IMR-90 (cell line): ENCODE data around the gene ING3. TPM values are rescaled to one million over a fixed set of nuclear protein-coding genes. Genes with fewer than 3 reads are reported as not detected.

ENCODE experiments used
- microRNA-seq, 2 experiments: library from miRNA; stranded (forward) in 1 of 2; unstranded in 1 of 2; fragments of 10-50 nt in 1 of 2; fragments of <30 nt in 1 of 2; gene quantifications in 1 of 2; microRNA quantifications in 1 of 2; one replicate each; pipeline versions ENCODE3 to v1.1.0; 2013 to 2020; ENCODE audit not compliant: insufficient read depth in 1 of 2, insufficient read length in 1 of 2, unreplicated experiment in 1 of 2
- polyA plus RNA-seq, 3 experiments: library from polyadenylated mRNA; depleted of rRNA; stranded (reverse); fragments of >200 nt; gene quantifications; 2 replicates each; pipeline ENCODE4 v1.2.3, GENCODE V29; 2012; ENCODE audit warnings: low replicate concordance in 1 of 3
- small RNA-seq, 5 experiments: library from RNA; depleted of rRNA; stranded (forward); fragments of <200 nt; gene quantifications; one replicate each; pipeline ENCODE3, GENCODE V24; 2012
- total RNA-seq: library from RNA; depleted of rRNA; stranded (reverse); fragments of >200 nt; gene quantifications from 2 replicates; pipeline ENCODE4 v1.2.3, GENCODE V29; 2012; rRNA removed

The ING3 gene
- total and polyA plus RNA-seq, 2 of the 4 experiments (the other 2 are of a cell fraction): 7.2 to 11.3 TPM

Small RNA genes lying within 50 kb of the gene (microRNA-seq; reads per million reads assigned to microRNA genes)
- not detected for gene RNA5SP240 (ENCODE audit: insufficient read depth, insufficient read length)

Small RNA genes lying within 50 kb of the gene (small RNA-seq; reads per million reads assigned to genes)
- 0 reads per million in 5 experiments for gene RNA5SP240

Other genes with a start within 250 kb of the ING3 start
- 0.72 and 1.1 TPM in 2 replicates for gene TSPAN12, start 92.6 kb upstream of the ING3 start, total RNA-seq
- gene TSPAN12, start 92.6 kb upstream of the ING3 start, polyA plus RNA-seq (2012; rRNA removed): 0.36 and 0.42 TPM in 2 replicates
- gene CPED1, start 37.9 kb downstream of the ING3 start, total RNA-seq: 96.8 and 102 TPM in 2 replicates
- 28.7 and 31.2 TPM in 2 replicates for gene CPED1, start 37.9 kb downstream of the ING3 start, polyA plus RNA-seq (2012; rRNA removed)